ENCODE data around the gene PCP4L1. TPM values are rescaled to one million over a fixed set of nuclear protein-coding genes. Genes with fewer than 3 reads are reported as not detected.
A peak's percentile ranks its signal among the peaks of the same experiment; 100 is the strongest.

Gene PCP4L1
- total RNA-seq (1.4 and 2.6 TPM in 2 replicates), polyA plus RNA-seq (1.4 and 1.7 TPM in 2 replicates)

GRCh38 chr1:161258439-161259344 lies at the start of gene PCP4L1:
PCP4L1 (plus strand) TSS chr1:161258745; CDS start chr1:161258975, 230 bp downstream.
- Histone ChIP-seq H3K36me3 (replicated peaks; ENCODE audit: insufficient read depth, low read depth) (no peaks in the 10 kb centered on the region), H4K20me1 (ENCODE audit: insufficient read depth, poor library complexity, severe bottlenecking) (no peaks in the 10 kb centered on the region), H3K27me3 (peaks cover 26% of the 10 kb centered on the region), H3K9me2 (replicated peaks; ENCODE audit: insufficient read depth) (no peaks in the 10 kb centered on the region), H3K9me3 (ENCODE audit: low read depth) (peaks cover 4% of the 10 kb centered on the region), H2AFZ (peak within 1 kb of the TSS; percentile 55), H3K27ac (no peak within 1 kb of the TSS), H3K4me1 (ENCODE audit: insufficient read depth) (peaks cover 6% of the 10 kb centered on the region), H3K79me2 (no peaks in the 10 kb centered on the region), H3K4me2 (peak within 1 kb of the TSS; percentile 98), H3K4me3 (peak within 1 kb of the TSS; percentile 42)
- peak; percentile 75 for DNase-seq (ENCODE audit: low spot score)
- no peak for TF ChIP-seq EZH2phosphoT487 (IDR thresholded peaks at IDR 0.05; ENCODE audit: low read depth, severe bottlenecking, unreplicated experiment)
- TF ChIP-seq EZH2 (IDR thresholded peaks at IDR 0.05; ENCODE audit: borderline replicate concordance), result no peak
- TF ChIP-seq CTCF (IDR thresholded peaks at IDR 0.05; ENCODE audit: poor library complexity), result no peak
- 4% methylated on average over 58 of the region's 62 CpGs for WGBS (ENCODE audit: low lambda C conversion rate, missing lambda C conversion rate)

- peaks cover 4% of the 10 kb centered on the region for H3K4me1 ChIP-seq (ENCODE audit: insufficient read depth)
- peak; percentile 92 for DNase-seq (ENCODE audit: low spot score)
- no peak overlapping the region for H2AFZ ChIP-seq
- H3K36me3 ChIP-seq (replicated peaks; ENCODE audit: insufficient read depth, low read depth), result peaks cover 10% of the 10 kb centered on the region
- no peaks in the 10 kb centered on the region for H4K20me1 ChIP-seq (ENCODE audit: insufficient read depth, poor library complexity, severe bottlenecking)
- H3K9me2 ChIP-seq (replicated peaks; ENCODE audit: insufficient read depth), result no peaks in the 10 kb centered on the region
- TF ChIP-seq EZH2 (IDR thresholded peaks at IDR 0.05; ENCODE audit: borderline replicate concordance), result no peak
- TF ChIP-seq CTCF (IDR thresholded peaks at IDR 0.05; ENCODE audit: poor library complexity), result peak; percentile 82
- no peak for TF ChIP-seq EZH2phosphoT487 (IDR thresholded peaks at IDR 0.05; ENCODE audit: low read depth, severe bottlenecking, unreplicated experiment)
- peaks cover 18% of the 10 kb centered on the region for H3K79me2 ChIP-seq
- WGBS (ENCODE audit: low lambda C conversion rate, missing lambda C conversion rate), result 33% methylated on average over 11 of the region's 11 CpGs
- no peak overlapping the region for H3K4me3 ChIP-seq
- H3K27me3 ChIP-seq, result no peaks in the 10 kb centered on the region
- no peak overlapping the region for H3K4me2 ChIP-seq
- H3K27ac ChIP-seq, result no peak overlapping the region
- H3K9me3 ChIP-seq (ENCODE audit: low read depth), result no peaks in the 10 kb centered on the region
Observed at GRCh38 chr1:161209790-161210409, 48.6 kb upstream of the PCP4L1 start.

GRCh38 chr1:161214369-161214768 lies 44.2 kb upstream of the PCP4L1 start:
- DNase-seq (ENCODE audit: low spot score), result no peak
- H3K4me1 ChIP-seq (ENCODE audit: insufficient read depth), result peaks cover 31% of the 10 kb centered on the region
- peaks cover 10% of the 10 kb centered on the region for H3K36me3 ChIP-seq (replicated peaks; ENCODE audit: insufficient read depth, low read depth)
- TF ChIP-seq EZH2phosphoT487 (IDR thresholded peaks at IDR 0.05; ENCODE audit: low read depth, severe bottlenecking, unreplicated experiment) (no peak), EZH2 (IDR thresholded peaks at IDR 0.05; ENCODE audit: borderline replicate concordance) (no peak), CTCF (IDR thresholded peaks at IDR 0.05; ENCODE audit: poor library complexity) (no peak)
- H4K20me1 ChIP-seq (ENCODE audit: insufficient read depth, poor library complexity, severe bottlenecking), result no peaks in the 10 kb centered on the region
- H3K4me2 ChIP-seq, result no peak overlapping the region
- 95% methylated on average over 9 of the region's 9 CpGs for WGBS (ENCODE audit: low lambda C conversion rate, missing lambda C conversion rate)
- no peak overlapping the region for H3K4me3 ChIP-seq
- no peak overlapping the region for H3K27ac ChIP-seq
- no peaks in the 10 kb centered on the region for H3K9me3 ChIP-seq (ENCODE audit: low read depth)
- no peaks in the 10 kb centered on the region for H3K27me3 ChIP-seq
- no peaks in the 10 kb centered on the region for H3K9me2 ChIP-seq (replicated peaks; ENCODE audit: insufficient read depth)
- peaks cover 14% of the 10 kb centered on the region for H3K79me2 ChIP-seq
- H2AFZ ChIP-seq, result no peak overlapping the region

Data from hepatocyte (in vitro differentiated cells).